Fibroblast of villous mesenchyme (primary cell): ENCODE data around the gene NKAIN4. TPM values are rescaled to one million over a fixed set of nuclear protein-coding genes. Genes with fewer than 3 reads are reported as not detected.

ENCODE experiments used
- DNase-seq: peaks from one replicate; pipeline ENCODE4 v3.0.0-alpha.2; 2010; ENCODE audit warnings: low read depth
- H3K4me3 ChIP-seq: 2 replicates; pipeline ENCODE4 v1.5.1; 2011; ENCODE audit warnings: low read depth, mild to moderate bottlenecking, low read length
- total RNA-seq: library from RNA; depleted of rRNA; stranded (reverse); fragments of >200 nt; gene quantifications from 2 replicates; pipeline ENCODE4 v1.2.3, GENCODE V29; 2012
- TF ChIP-seq, protein P1 (sequence below): IDR thresholded peaks from 2 replicates; pipeline ENCODE4 v1.5.1; 2012; ENCODE audit warnings: low read depth, mild to moderate bottlenecking, low read length; ENCODE audit not compliant: insufficient read depth

Gene NKAIN4
- total RNA-seq = not detected in 2 replicates

DNA sequence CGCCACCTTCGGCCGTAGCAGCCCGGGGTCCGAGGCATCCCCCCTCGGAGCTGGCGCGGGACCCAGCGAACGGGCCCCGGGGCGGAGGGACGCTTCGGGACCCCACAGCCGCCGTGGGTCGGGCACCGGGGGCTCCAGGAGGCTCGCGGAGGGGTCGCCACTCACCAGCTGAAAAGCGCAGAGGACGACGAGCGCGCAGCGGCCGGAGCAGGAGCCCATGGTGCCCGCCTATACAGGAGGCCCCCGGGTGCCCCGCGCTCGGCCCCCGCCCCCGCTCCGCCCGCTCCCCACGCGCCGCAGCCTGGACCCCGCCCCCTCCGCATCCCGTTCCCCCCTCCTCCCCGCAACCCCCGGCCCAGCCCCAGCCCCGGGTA is at the start of gene NKAIN4:
Gene NKAIN4, minus strand, starts transcription at position 232 of the 374 bp plus-strand sequence. Its CDS starts 13 bp downstream, at position 219.
- no peak for DNase-seq
- peak within 1 kb of the TSS; percentile 23 for H3K4me3 ChIP-seq
- TF ChIP-seq, protein P1, sequence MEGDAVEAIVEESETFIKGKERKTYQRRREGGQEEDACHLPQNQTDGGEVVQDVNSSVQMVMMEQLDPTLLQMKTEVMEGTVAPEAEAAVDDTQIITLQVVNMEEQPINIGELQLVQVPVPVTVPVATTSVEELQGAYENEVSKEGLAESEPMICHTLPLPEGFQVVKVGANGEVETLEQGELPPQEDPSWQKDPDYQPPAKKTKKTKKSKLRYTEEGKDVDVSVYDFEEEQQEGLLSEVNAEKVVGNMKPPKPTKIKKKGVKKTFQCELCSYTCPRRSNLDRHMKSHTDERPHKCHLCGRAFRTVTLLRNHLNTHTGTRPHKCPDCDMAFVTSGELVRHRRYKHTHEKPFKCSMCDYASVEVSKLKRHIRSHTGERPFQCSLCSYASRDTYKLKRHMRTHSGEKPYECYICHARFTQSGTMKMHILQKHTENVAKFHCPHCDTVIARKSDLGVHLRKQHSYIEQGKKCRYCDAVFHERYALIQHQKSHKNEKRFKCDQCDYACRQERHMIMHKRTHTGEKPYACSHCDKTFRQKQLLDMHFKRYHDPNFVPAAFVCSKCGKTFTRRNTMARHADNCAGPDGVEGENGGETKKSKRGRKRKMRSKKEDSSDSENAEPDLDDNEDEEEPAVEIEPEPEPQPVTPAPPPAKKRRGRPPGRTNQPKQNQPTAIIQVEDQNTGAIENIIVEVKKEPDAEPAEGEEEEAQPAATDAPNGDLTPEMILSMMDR = no peak

DNA sequence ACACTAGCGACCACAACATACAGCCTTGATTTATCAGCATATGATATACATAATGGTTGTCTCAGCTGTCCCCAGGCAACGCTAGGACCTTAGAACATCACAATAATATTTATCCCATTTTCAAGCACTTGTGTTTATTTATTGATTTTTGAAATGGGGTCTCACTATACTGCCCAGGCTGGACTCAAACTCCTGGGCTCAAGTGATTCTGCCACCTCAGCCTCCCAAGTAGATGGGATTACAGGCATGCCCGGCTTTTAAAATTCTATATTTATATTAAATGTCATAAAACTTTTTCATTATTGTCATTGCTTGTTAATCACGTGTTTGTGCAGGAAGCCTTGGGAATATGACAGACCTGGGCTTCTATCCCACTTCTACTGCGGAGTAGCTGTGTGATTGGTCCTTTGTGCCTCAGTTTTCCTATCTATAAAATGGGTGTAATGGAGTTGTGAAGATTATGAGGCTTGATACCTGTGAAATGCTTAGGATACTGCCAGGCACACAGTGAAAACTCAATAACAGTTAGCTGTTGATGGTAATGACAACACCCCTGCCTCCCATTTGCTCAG is 48.9 kb upstream of the NKAIN4 start:
- TF ChIP-seq, protein P1 = no peak
- DNase-seq = no peak

DNA sequence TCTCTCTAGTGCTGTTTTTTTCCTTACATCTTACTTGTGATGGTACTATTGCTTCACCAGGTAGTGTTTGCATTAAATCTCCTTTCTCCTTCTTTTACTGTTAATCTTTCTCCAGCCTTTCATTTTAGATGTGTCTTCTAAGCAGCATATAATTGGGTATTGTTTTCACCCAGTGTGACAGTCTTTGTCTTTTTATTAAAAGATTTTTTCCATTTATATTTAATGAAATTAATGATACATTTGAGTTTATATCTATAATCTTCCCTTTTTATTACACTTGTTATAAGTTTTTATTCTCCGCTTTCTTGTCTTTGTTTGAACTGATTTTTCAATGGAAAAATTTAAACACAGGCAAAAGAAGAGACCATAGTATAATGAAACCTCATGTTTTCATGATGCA is 47.4 kb upstream of the NKAIN4 start:
- H3K4me3 ChIP-seq = no peak overlapping the region
- TF ChIP-seq, protein P1 = no peak

More for the DNA sequence above, 48.9 kb upstream of the NKAIN4 start:
- H3K4me3 ChIP-seq = no peak overlapping the region

DNA sequence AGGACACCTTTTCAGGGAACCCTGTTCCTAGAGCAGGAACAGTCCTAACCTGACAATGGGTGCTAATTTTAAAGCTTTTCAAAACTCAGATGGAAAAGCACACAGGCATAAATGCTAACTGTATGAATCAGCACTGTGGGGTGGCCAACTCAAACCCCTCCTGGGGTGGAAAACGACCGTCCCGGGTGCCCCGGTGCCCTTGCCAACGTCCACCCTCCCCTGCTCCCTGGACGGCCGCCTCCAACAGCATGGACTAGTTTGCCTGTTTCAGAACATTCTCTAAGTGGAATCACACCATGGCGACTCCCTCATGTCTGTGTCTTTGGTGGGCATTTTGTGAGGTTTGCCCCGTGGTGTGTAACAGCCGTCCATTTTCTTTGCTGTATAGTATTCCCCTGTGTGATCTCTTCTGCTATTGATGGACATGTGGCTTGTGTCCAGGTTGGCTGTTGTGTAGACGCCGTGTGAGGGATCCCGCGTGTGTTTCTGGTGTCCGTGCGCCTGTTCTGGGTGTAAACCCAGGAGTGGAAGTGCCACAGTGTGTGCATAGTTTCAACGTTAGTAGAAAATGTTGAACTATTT is 44.6 kb upstream of the NKAIN4 start:
- no peak overlapping the region for H3K4me3 ChIP-seq
- DNase-seq = no peak
- TF ChIP-seq, protein P1 = no peak

More for the DNA sequence above, 47.4 kb upstream of the NKAIN4 start:
- no peak for DNase-seq

DNA sequence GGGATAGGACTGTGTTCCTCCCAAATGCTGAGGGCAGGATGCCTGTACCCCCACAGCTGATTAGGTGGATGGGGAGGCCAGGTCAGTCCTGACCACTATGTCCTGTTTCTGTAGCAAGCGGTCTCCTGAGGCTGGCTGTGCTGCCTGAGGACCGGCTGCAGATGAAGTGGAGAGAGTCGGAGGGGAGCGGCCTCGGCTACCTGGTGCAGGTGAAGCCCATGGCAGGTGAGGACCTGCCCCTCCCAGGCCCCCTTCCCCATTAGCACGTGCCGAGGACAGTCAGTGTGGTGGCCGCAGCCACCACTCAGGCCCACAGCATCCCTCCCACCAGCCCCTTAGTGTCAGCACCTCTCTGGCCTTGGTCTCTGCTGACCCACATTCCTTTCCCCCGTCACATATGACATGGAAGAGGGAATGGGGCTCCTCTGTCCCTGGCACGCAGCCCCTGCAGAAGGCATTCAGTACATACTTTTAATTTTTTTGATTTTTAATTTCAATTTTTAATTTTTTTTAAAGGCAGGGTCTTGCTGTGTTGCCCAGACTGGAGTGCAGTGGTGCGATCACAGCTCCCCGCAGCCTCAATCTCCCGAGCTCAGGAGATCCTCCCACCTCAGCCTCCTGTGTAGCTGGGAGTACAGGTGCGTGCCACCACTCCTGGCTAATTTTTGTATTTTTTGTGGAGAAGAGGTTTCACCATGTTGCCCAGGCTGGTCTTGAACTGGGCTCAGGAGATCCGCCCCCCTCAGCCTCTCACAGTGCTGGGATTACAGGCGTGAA is 43.7 kb upstream of the NKAIN4 start:
- no peak overlapping the region for H3K4me3 ChIP-seq
- no peak for DNase-seq
- TF ChIP-seq, protein P1 = no peak

DNA sequence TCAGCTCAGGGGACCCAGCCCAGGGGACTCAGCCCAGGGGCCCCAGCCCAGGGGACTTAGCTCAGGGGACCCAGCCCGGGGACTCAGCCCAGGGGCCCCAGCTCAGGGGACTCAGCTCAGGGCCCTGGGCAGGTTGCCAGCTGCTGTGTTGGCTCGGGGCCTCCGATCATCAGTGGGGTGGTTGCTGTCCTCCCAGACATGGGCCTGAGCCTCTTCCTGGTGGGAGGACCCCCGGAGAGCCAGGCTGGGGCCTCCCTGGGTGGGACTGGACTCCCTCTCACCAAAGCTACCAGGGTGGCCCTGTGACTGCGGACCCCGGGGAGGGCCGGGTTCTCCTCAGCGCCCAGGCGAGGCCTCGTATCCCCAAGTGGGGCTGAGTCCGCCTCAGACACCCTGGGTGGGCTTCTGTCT is 43.1 kb upstream of the NKAIN4 start:
- TF ChIP-seq, protein P1 = no peak
- DNase-seq = no peak

More for the DNA sequence above, 43.1 kb upstream of the NKAIN4 start:
- H3K4me3 ChIP-seq = no peak overlapping the region
